Gastrocnemius medialis (tissue), 4 donors: ENCODE data around the gene KLF9.

Source experiments
- POLR2A ChIP-seq, 2 donors: fragments of 450-650 bp; IDR thresholded peaks; one replicate each; pipeline ENCODE4 v1.6.1; 2017; ENCODE audit warnings: antibody characterized with exemption in 2 of 2, mild to moderate bottlenecking in 2 of 2, moderate library complexity in 2 of 2
- TF ChIP-seq, protein P1 (sequence below), 5 experiments: fragments of 450-650 bp in 3 of 5; fragments of 200-600 bp in 2 of 5; sonication (generic) in 2 of 5; IDR thresholded peaks in 4 of 5; conservative IDR thresholded peaks in 1 of 5; 1 replicate in 4 of 5; 2 replicates in 1 of 5; pipeline ENCODE4 v1.5.1; 2016 to 2019; ENCODE audit warnings: antibody characterized with exemption in 5 of 5, mild to moderate bottlenecking in 3 of 5, moderate library complexity in 3 of 5

DNA sequence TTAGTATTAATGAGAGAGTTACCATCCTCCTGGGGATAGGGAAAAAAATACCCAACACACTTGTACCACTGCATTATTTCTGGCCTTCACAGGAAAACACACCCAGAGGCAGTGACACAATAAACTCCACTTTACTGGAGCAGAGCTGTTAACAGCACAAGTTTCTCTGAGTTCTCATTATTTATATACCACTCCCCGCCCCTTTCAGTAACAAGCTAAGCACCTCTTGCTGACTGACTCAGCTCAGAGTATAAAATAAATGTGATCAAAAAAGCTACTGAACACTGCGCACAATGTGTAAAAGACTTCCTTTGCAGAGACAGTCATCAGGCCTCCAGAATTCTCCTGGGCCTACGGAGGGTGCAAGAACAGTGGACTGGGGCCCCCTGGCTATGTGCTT lies 21.6 kb downstream of the KLF9 start:
- no peak for TF ChIP-seq POLR2A (IDR thresholded peaks at IDR 0.05)
- TF ChIP-seq, protein P1, sequence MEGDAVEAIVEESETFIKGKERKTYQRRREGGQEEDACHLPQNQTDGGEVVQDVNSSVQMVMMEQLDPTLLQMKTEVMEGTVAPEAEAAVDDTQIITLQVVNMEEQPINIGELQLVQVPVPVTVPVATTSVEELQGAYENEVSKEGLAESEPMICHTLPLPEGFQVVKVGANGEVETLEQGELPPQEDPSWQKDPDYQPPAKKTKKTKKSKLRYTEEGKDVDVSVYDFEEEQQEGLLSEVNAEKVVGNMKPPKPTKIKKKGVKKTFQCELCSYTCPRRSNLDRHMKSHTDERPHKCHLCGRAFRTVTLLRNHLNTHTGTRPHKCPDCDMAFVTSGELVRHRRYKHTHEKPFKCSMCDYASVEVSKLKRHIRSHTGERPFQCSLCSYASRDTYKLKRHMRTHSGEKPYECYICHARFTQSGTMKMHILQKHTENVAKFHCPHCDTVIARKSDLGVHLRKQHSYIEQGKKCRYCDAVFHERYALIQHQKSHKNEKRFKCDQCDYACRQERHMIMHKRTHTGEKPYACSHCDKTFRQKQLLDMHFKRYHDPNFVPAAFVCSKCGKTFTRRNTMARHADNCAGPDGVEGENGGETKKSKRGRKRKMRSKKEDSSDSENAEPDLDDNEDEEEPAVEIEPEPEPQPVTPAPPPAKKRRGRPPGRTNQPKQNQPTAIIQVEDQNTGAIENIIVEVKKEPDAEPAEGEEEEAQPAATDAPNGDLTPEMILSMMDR (IDR thresholded peaks at IDR 0.05 in 4 of 5, conservative IDR thresholded peaks at IDR 0.05 in 1 of 5), result no peak
